ENCODE measurements around the gene CAMK4. TPM values are rescaled to one million over a fixed set of nuclear protein-coding genes. Genes with fewer than 3 reads are reported as not detected.

Gene CAMK4
- total RNA-seq, 1 experiment from 2014 or later = not detected

GRCh38 chr5:111320953-111321352 lies 96.8 kb downstream of the CAMK4 start:
- no peaks in the 10 kb centered on the region for H3K27me3 ChIP-seq (ENCODE audit: insufficient read depth, low read depth)
- no peaks in the 10 kb centered on the region for H3K36me3 ChIP-seq (ENCODE audit: low read depth)
- H3K9me2 ChIP-seq (ENCODE audit: insufficient read depth) = peaks cover 2% of the 10 kb centered on the region; the same call in 1 of the 2 replicates
- DNase-seq = no peak
- H3K4me1 ChIP-seq (replicated peaks; ENCODE audit: insufficient read depth) = no peaks in the 10 kb centered on the region
- no peaks in the 10 kb centered on the region for H4K20me1 ChIP-seq (ENCODE audit: insufficient read depth)
- no TSS peak for BruUV-seq (replicated peaks)
- no peak for TF ChIP-seq CTCF (conservative IDR thresholded peaks at IDR 0.05)
- no peak for TF ChIP-seq EZH2 (IDR thresholded peaks at IDR 0.05; ENCODE audit: low read depth)
- ChIA-PET CTCF (no interaction called here), POLR2A (ENCODE audit: unreplicated experiment) (no interaction called here)
- no peaks in the 10 kb centered on the region for H3F3A ChIP-seq (ENCODE audit: insufficient read depth, low read depth)
- H3K4me2 ChIP-seq = no peak overlapping the region
- H3K4me3 ChIP-seq = no peak overlapping the region
- no peak overlapping the region for H3K27ac ChIP-seq
- no peaks in the 10 kb centered on the region for H3K79me2 ChIP-seq (ENCODE audit: low read depth)
- intact Hi-C loops (cut with micrococcal nuclease; ENCODE audit: unreplicated experiment) = no loop called here
- no peak overlapping the region for H2AFZ ChIP-seq
- H3K9me3 ChIP-seq (ENCODE audit: insufficient read depth, low read depth) = no peaks in the 10 kb centered on the region

- Histone ChIP-seq H3F3A (ENCODE audit: insufficient read depth, low read depth) (no peaks in the 10 kb centered on the region), H3K27ac (no peak overlapping the region), H3K79me2 (ENCODE audit: low read depth) (no peaks in the 10 kb centered on the region), H3K9me3 (ENCODE audit: insufficient read depth, low read depth) (no peaks in the 10 kb centered on the region), H3K4me2 (no peak overlapping the region), H3K36me3 (ENCODE audit: low read depth) (no peaks in the 10 kb centered on the region), H4K20me1 (ENCODE audit: insufficient read depth) (no peaks in the 10 kb centered on the region), H3K4me3 (no peak overlapping the region), H3K4me1 (replicated peaks; ENCODE audit: insufficient read depth) (no peaks in the 10 kb centered on the region), H3K9me2 (ENCODE audit: insufficient read depth) (peaks cover 2% of the 10 kb centered on the region; the same call in 1 of the 2 replicates), H2AFZ (no peak overlapping the region), H3K27me3 (ENCODE audit: insufficient read depth, low read depth) (no peaks in the 10 kb centered on the region)
- intact Hi-C loops (cut with micrococcal nuclease; ENCODE audit: unreplicated experiment) = no loop called here
- DNase-seq = no peak
- BruUV-seq (replicated peaks) = no TSS peak
- POLR2A ChIA-PET (ENCODE audit: unreplicated experiment) = no interaction called here
- TF ChIP-seq CTCF (conservative IDR thresholded peaks at IDR 0.05) = no peak
- no peak for TF ChIP-seq EZH2 (IDR thresholded peaks at IDR 0.05; ENCODE audit: low read depth)
- CTCF ChIA-PET = no interaction called here
Observed at GRCh38 chr5:111321376-111321775, 97.2 kb downstream of the CAMK4 start.

GRCh38 chr5:111326551-111326950 lies 102.4 kb downstream of the CAMK4 start:
- TF ChIP-seq EZH2 (IDR thresholded peaks at IDR 0.05; ENCODE audit: low read depth) (no peak), CTCF (conservative IDR thresholded peaks at IDR 0.05) (no peak)

More at GRCh38 chr5:111326551-111326950, 102.4 kb downstream of the CAMK4 start:
- Histone ChIP-seq H3K36me3 (ENCODE audit: low read depth) (no peaks in the 10 kb centered on the region), H3K79me2 (ENCODE audit: low read depth) (no peaks in the 10 kb centered on the region), H3K9me2 (ENCODE audit: insufficient read depth) (peaks cover 2% of the 10 kb centered on the region; the same call in 1 of the 2 replicates), H3F3A (ENCODE audit: insufficient read depth, low read depth) (no peaks in the 10 kb centered on the region), H3K4me2 (no peak overlapping the region), H3K27me3 (ENCODE audit: insufficient read depth, low read depth) (no peaks in the 10 kb centered on the region), H2AFZ (no peak overlapping the region), H3K9me3 (ENCODE audit: insufficient read depth, low read depth) (no peaks in the 10 kb centered on the region), H3K27ac (no peak overlapping the region), H4K20me1 (ENCODE audit: insufficient read depth) (no peaks in the 10 kb centered on the region), H3K4me3 (no peak overlapping the region), H3K4me1 (replicated peaks; ENCODE audit: insufficient read depth) (no peaks in the 10 kb centered on the region)
- no peak for DNase-seq
- ChIA-PET CTCF (no interaction called here), POLR2A (ENCODE audit: unreplicated experiment) (no interaction called here)
- no TSS peak for BruUV-seq (replicated peaks)
- intact Hi-C loops (cut with micrococcal nuclease; ENCODE audit: unreplicated experiment) = no loop called here

Data from PC-9 (cell line).